Left lung (tissue), 10 donors: ENCODE measurements around the gene SDSL. TPM values are rescaled to one million over a fixed set of nuclear protein-coding genes. Genes with fewer than 3 reads are reported as not detected.

ENCODE experiments used
- ATAC-seq: fragments of 200-7000 bp; cut with Tn5 transposase; one replicate; pipeline ENCODE4 v1.9.1; 2020; ENCODE audit warnings: moderate library complexity
- DNase-seq, 4 donors: peaks; one replicate each; pipeline ENCODE4 v3.0.0-alpha.2; 2013 to 2020
- H3K27ac ChIP-seq, 2 donors: fragments of 200-600 bp; sonication (generic) in 1 of 2; one replicate each; pipeline versions ENCODE4 v1.5.0 to v1.8.0; 2020 to 2021
- H3K27me3 ChIP-seq, 2 donors: fragments of 200-600 bp; sonication (generic) in 1 of 2; one replicate each; pipeline versions ENCODE4 v1.5.0 to v1.8.0; 2020 to 2021
- H3K36me3 ChIP-seq, 2 donors: fragments of 200-600 bp; sonication (generic) in 1 of 2; one replicate each; pipeline versions ENCODE4 v1.5.0 to v1.8.0; 2020 to 2021
- H3K4me1 ChIP-seq, 2 donors: fragments of 200-600 bp; one replicate each; pipeline ENCODE4 v1.8.0; 2021
- H3K4me3 ChIP-seq, 2 donors: fragments of 200-600 bp; sonication (generic) in 1 of 2; one replicate each; pipeline versions ENCODE4 v1.5.0 to v1.8.0; 2020 to 2021; ENCODE audit warnings: mild to moderate bottlenecking in 1 of 2
- H3K9me3 ChIP-seq, 2 donors: fragments of 200-600 bp; sonication (generic) in 1 of 2; one replicate each; pipeline versions ENCODE4 v1.5.0 to v1.8.0; 2020 to 2021
- CTCF ChIP-seq, 2 donors: fragments of 200-600 bp; sonication (generic) in 1 of 2; IDR thresholded peaks; one replicate each; pipeline versions ENCODE4 v1.5.0 to v1.8.0; 2021; ENCODE audit warnings: antibody characterized with exemption in 2 of 2
- intact Hi-C, 2 donors: fragments of 100-400 bp; cut with DNase I; formaldehyde crosslinking; loops; one replicate each; pipeline versions ENCODE4 v1.11.2 to v1.14.2; 2022
- polyA plus RNA-seq, 6 donors: library from polyadenylated mRNA; unstranded; fragments of 120-200 nt; gene quantifications; one replicate each; pipeline ENCODE4 v1.2.1, GENCODE V29; 2013; ENCODE audit not compliant: insufficient read length in 6 of 6
- total RNA-seq, 2 donors: library from RNA; stranded (reverse); fragmentation: NEBNext Ultra II Directional; extraction: Animal tissue kit (Norgen Biotek cat#: 25700); gene quantifications; one replicate each; pipeline ENCODE4 v1.2.1, GENCODE V29; 2021
- donor health status: DM: no; HTN: yes; CAD: no.
- donor health status: DM: no; HTN: no; CAD: no.

The SDSL gene
- total and polyA plus RNA-seq, 8 donors, result 4.2 to 13.8 (median 4.9) TPM

DNA sequence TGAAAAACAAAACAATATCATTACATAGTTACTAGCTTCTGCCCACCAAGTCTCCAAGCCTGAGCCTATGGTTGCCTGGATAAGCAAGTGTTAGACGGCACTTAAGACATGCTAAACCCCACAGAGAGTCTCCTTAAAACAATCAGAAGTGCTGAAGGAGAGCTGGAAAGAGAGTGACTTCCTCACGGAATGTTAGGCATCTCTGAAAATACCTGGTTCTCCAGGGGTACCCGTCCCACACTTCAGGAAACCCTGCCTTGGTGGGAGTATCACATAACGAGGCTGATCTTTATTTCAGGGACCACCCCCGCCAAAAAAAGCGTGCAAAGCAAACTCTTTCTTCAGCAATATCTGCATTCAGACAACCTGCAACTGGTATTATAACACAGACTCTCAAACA is 31.1 kb downstream of the SDSL start:
- ATAC-seq, result no peak

DNA sequence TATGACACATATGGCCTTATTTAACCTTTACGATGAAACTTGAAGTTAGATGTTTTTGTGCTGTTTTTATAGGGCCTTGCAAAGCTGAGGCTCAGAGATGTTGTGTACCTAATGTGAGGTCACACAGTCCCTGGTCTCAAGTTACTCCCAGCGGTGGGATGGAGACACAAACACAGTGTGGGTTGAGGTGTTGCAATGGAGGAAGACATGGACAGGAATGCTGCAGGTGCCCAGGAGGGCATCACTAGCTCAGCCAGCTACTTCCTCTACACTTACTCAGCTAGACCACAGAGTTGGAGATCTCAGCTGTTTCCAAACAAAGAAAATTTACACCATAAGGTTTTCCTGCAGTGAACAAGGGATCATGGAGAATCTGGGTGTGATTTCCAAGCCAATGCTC is 34.0 kb downstream of the SDSL start:
- ATAC-seq, result no peak
- no peaks in the 10 kb centered on the region for H3K9me3 ChIP-seq
- no peak overlapping the region for H3K27ac ChIP-seq
- no peaks in the 10 kb centered on the region for H3K36me3 ChIP-seq
- no peak for DNase-seq
- intact Hi-C loops, result no loop called here
- H3K4me3 ChIP-seq, result no peak overlapping the region
- no peak for TF ChIP-seq CTCF (IDR thresholded peaks at IDR 0.05)
- H3K4me1 ChIP-seq, result no peaks in the 10 kb centered on the region
- peaks cover 3 to 80% of the 10 kb centered on the region in 2 donors for H3K27me3 ChIP-seq

More for the DNA sequence above, 31.1 kb downstream of the SDSL start:
- H3K9me3 ChIP-seq, result no peaks in the 10 kb centered on the region
- TF ChIP-seq CTCF (IDR thresholded peaks at IDR 0.05), result no peak
- H3K27me3 ChIP-seq, result peaks cover 0 to 64% of the 10 kb centered on the region in 2 donors
- no peaks in the 10 kb centered on the region for H3K36me3 ChIP-seq
- H3K4me1 ChIP-seq, result no peaks in the 10 kb centered on the region
- H3K27ac ChIP-seq, result no peak overlapping the region
- intact Hi-C loops, result no loop called here
- no peak overlapping the region for H3K4me3 ChIP-seq
- no peak for DNase-seq

GRCh38 chr12:113456761-113457160 is 34.6 kb downstream of the SDSL start:
- Histone ChIP-seq H3K27me3 (peaks cover 8 to 86% of the 10 kb centered on the region in 2 donors), H3K27ac (no peak overlapping the region), H3K36me3 (no peaks in the 10 kb centered on the region), H3K9me3 (no peaks in the 10 kb centered on the region), H3K4me1 (no peaks in the 10 kb centered on the region), H3K4me3 (no peak overlapping the region)
- DNase-seq (peak in 1 of 4 donors; percentile 2), ATAC-seq (no peak)
- TF ChIP-seq CTCF (IDR thresholded peaks at IDR 0.05), result no peak
- intact Hi-C loops, result no loop called here

DNA sequence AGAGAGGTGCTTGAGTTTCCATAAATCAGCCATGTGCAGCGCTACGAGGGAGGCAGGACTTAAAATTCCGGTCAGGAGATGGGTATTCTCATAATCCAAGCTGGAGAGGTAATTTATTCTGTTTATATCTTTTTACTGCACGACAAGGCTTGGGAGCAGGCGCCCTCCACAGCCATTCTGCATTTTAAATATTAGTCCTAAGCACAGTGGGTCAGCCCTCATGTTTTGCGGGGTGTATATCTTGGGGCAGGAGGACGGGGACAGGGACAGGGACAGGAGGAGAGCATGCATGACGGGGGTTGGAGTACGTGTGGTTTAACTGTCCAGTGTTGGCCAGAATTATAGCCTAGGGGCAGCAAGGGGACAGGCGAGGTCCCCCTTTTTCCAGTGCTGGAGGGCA is 35.0 kb downstream of the SDSL start:
- intact Hi-C loops, result no loop called here
- no peaks in the 10 kb centered on the region for H3K9me3 ChIP-seq
- no peaks in the 10 kb centered on the region for H3K36me3 ChIP-seq
- TF ChIP-seq CTCF (IDR thresholded peaks at IDR 0.05), result no peak
- DNase-seq (peak in 1 of 4 donors; percentile 4), ATAC-seq (no peak)
- peaks cover 12 to 90% of the 10 kb centered on the region in 2 donors for H3K27me3 ChIP-seq
- H3K4me3 ChIP-seq, result no peak overlapping the region
- H3K4me1 ChIP-seq, result peaks cover 0 to under 1% of the 10 kb centered on the region in 2 donors
- no peak overlapping the region for H3K27ac ChIP-seq

- TF ChIP-seq CTCF (IDR thresholded peaks at IDR 0.05), result no peak
- H3K27ac ChIP-seq, result no peak overlapping the region
Observed at GRCh38 chr12:113457710-113458109, 35.5 kb downstream of the SDSL start.

More at GRCh38 chr12:113457710-113458109, 35.5 kb downstream of the SDSL start:
- no peak for ATAC-seq
- Histone ChIP-seq H3K9me3 (no peaks in the 10 kb centered on the region), H3K36me3 (no peaks in the 10 kb centered on the region), H3K4me3 (no peak overlapping the region), H3K4me1 (peaks cover 4 to 6% of the 10 kb centered on the region in 2 donors), H3K27me3 (peaks cover 17 to 91% of the 10 kb centered on the region in 2 donors)
- DNase-seq, result peak in 1 of 4 donors; percentile 5
- intact Hi-C loops, result no loop called here
